NCI-H524 (cell line): ENCODE data around the gene PGLYRP2.
"Not testable (repeated sequence)": the region's sequence is repeated elsewhere in the genome, so short reads cannot be mapped to it uniquely, and the experiment has no call there.

ENCODE experiments used
- DNase-seq, 2 experiments: peaks; one replicate each; lab custom pipeline; 2025; lab: John Stamatoyannopoulos, UW

The PGLYRP2 gene

DNA sequence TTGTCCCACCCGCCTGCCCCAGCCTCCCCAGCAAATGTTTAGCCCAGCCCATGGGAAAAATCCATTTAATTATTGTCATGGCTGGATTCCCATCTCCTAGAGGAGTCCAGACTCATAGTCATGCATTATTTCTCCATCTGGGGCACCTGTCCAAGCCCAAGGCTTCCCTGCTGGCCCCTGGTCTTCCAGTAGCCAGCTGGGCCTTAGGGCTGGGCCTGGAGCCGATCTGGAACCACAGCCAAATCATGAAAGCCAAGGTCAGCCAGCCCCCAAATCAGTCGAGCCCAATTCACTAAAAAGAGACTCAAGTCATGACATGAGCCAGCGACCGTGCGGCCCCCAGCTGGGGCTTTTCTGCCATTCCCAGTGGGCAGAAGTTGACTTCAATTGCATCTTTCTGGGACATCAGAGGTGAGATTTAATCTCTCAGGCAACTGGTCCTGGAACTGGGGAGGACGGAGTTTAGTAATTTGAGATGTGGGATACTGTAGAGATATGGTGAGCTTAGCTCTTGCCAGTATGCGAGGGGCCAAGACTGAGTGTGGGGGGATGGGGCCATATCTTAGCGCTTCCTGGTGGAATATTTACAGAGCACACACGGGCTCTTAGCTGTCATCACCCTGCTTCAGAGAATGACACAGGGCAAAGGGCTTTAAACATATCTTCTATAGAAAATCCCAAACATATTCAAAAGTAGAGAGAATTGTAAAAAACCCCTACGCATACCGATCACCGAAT, 9.4 kb upstream of the PGLYRP2 start:
- no peak for DNase-seq

DNA sequence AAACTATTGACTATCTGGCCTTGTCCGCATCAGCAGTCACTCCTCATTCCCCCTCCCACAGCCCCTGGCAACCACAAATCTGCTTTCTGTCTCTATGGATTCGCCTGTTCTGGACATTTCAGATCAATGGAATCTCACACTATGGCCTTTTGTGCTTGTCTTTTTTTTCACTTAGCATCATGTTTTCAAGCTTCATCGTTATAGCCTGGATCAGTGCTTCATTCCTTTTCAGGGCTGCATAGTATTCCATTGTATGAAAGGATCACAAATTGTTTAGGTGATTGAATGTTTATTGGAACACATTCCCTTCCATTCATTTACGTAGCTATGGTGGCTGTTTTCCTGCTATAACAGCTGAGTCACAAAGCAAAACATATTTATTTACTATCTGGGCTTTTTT, 7.7 kb upstream of the PGLYRP2 start:
- no peak for DNase-seq

GRCh38 chr19:15485768-15486167, 6.5 kb upstream of the PGLYRP2 start:
- not testable (repeated sequence) for DNase-seq

DNA sequence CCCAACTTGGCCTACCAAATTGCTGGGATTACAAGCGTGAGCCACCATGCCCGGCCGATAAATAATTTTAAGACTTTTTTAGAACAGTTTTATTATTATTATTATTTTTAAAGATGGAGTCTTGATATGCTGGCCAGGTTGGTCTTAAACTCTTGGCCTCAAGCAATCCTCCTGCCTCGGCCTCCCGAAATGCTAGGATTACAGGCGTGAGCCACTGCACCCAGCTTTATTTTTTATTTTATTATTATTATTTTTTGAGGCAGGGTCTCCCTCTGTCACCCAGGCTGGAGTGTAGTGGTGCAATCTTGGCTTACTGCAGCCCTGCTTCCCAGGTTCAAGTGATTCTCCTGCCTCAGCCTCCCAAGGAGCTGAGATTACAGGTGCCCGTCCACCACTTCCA, 1.7 kb upstream of the PGLYRP2 start:
- DNase-seq = not testable (repeated sequence)

- DNase-seq = no peak
Observed at GRCh38 chr19:15476325-15476724, 3.0 kb downstream of the PGLYRP2 start.

- no peak for DNase-seq
Observed at GRCh38 chr19:15475611-15476010, 3.7 kb downstream of the PGLYRP2 start.

GRCh38 chr19:15475169-15475568, 4.1 kb downstream of the PGLYRP2 start:
- no peak for DNase-seq

DNA sequence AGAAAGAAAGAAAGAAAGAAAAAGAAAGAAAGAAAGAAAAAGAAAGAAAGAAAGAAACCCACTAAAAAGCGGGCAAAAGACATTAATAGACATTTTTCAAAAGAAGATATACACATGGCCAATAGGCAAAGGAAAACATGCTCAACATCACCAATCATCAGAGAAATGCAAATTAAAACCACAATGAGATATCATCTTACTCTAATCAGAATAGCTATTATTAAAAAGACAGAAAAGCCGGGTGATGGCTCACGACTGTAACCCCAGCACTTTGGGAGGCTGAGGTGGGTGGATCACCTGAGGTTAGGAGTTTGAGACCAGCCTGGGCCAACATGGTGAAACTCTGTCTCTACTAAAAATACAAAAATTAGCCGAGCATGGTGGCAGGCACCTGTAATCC, 5.5 kb downstream of the PGLYRP2 start:
- not testable (repeated sequence) for DNase-seq

DNA sequence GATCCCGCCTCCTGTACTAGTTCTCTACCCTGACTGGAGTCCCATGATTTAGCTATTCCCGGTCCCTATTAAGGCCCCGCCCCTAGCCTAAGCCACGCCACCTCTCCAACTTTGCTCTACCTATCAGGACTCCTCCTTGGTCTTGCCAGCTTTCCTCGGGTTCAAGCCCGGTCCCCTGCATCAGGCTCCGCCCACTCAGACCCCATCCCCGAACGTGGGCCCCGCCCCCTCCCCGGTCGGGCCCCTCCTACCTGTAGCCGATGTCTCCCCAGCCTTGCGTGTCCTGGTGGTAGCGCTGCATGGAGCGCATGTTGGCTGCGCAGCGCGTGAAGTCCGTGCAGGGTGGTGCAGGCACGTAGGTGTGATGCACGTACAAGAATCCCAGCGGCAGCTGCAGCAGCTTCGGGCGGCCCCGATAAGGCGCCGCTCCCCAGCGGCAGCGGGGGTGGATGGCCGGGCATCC, 7.6 kb downstream of the PGLYRP2 start:
- no peak for DNase-seq

DNA sequence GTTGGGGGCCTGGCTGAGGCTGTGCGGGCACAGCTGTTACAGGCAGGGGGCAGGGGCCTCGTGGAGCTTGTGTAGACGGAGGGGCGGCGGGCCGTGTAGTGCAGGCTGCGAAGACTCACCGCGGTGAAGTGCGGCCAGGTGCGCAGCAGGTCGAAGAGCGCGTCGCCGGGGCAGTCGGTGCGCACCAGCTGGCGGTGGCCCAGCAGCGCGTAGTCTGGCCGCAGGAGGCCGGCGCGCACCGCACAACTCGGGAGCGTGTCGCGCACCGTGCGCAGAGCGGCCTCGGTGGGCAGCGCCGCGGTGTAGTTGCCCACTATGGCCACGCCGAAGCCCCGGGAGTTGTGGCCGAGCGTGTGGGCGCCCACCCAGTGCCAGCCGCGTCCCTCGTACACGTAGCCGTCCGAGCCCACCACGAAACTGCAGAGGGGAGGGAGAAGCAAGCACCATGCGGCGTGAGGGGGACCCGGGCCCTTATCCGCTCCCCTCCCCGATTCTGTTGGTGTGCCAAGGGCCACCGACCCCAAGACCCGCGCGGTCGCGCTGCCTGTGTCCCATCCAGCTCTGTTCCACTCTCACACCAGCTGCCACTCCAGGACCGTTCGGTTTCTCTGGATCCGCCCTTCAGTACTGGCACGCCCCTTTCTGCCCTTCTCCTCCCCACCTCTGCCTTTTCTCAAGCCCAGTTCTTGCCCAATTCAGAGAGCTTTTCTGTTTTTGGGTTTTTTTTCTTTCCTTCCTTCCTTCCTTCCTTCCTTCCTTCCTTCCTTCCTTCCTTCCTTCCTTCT, 9.6 kb downstream of the PGLYRP2 start:
- no peak for DNase-seq

GRCh38 chr19:15468675-15469512, 10.4 kb downstream of the PGLYRP2 start:
- DNase-seq = no peak

GRCh38 chr19:15467734-15468214, 11.5 kb downstream of the PGLYRP2 start:
- DNase-seq = no peak

DNA sequence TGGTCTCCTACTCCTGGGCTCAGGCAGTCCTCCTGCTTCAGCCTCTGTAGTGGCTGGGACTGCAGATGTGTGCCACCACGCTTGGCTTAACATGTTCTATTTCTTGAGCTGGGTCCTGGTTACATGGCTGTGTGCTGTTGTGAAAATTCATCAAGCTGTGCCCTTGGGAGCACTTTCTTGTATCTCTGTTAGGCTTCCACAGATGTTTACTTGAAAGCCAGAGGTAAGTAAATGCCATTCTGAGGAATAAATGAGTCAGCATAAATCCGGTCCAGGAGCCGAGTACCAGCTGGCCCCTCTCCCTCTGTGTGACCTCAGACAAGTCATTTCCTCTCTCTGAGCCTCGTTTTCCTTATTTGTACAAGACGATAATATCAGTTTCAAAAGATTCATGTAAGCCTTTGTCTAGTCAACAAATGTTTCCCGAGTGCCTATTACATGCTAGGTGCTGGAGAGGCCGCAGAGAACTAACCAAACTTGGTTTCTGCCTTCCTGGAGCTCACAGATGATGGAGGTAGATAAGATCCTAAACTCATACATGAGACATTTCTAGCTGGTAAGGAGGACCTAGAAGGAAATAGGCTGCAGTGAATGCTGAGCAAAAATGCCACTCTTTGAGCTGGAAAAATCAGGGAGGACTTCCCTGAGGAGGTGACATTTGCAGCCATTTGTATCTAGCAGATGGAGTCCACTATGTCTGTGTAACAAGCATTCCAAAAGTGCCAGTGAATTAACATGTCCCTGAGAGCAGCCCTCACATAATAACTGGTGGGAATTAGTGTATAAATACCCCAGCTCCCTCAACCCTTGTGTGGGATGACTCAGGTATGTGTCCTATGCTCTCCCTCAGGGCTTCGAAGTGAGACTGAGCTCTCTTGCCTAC, 12.2 kb downstream of the PGLYRP2 start:
- no peak for DNase-seq

GRCh38 chr19:15464394-15465385, 14.6 kb downstream of the PGLYRP2 start, which contains the start of gene RASAL3:
TSS of gene RASAL3 (minus strand) at chr19:15464544. CDS start at chr19:15464358, 186 bp downstream.
- DNase-seq = no peak

GRCh38 chr19:15463861-15464371, 15.4 kb downstream of the PGLYRP2 start:
- DNase-seq = no peak

- DNase-seq = no peak
Observed at GRCh38 chr19:15461694-15462093, 17.6 kb downstream of the PGLYRP2 start.

DNA sequence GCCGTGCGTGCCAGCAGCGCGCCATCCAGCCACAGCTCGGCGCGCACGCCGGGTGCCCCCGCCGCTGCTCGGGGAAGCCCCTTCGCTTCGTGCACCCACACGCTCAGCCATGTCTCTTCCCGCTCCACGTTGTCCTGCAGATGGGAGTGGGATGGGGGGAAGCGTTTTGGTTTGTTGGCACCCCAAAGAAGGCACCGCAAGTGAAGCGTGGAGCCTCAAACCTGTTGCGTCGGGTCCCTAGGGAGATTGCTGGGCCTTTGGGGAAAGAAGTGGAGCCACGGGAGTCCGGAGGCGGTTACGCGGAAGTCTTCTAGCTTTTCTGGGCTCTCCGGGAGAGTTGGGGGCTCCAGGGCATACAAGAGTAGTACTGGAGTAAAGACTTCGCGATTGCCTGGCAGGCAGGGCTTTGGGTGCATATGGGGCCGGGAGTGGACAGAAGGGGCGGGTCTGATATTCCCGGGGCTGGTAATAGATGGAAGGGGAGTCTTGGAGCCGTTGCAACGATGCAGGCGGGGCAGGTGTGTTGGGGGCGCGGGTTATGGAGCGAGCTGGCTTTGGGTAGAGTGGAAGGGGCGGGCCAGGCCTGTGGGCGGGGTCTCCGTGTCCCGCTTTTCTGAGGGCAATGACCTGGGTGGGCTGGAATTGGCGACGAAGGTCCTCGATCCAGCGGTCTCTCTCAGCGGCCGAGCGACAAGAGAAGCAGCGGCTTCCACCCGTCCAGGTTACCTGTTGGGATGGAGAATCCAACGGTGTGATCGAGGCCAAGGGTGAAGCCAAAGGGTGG, 21.4 kb downstream of the PGLYRP2 start:
- no peak for DNase-seq

DNA sequence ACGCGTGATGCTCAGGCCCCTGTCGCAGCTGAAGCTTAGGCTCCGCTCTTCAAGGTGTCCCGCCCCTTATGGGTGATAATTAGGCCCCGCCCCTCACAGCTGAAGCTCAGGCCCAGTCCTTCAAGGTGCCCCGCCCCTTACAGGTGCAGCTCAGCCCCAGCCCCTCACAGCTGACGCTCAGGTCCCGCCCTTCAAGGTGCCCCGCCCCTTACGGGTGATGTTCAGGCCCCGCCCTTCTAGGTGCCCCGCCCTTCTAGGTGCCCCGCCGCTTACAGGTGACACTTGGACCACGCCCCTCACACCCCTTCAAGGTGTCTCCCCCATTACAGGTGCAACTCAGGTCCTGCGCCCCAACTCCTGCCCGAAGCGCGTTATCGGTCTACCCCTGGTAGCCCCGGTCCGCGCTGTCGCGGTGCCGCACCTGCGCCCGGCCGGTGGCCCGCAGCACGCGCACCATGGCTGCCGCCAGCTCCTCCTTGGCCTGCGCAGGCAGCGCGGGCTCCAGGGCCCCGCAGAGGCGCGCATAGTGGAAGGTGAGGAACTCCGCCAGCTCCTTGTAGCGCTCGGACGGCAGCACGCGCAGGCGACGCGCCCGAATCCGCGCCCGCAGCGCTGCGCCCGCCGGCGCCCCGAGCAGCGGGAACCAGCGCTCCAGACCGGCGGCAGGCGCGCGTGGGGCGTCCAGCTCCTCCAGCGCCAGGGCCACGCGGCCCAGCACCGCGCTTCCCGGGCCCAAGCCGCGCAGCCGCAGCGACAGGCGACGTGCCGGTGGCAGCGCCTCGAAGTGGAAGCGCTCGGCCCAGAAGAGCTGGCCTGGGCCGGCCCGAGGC, 22.2 kb downstream of the PGLYRP2 start:
- DNase-seq = peak in 1 of 2 experiments; percentile 12
